ENCODE data around the gene ECSCR.

GRCh38 chr5:139413963-139414362 lies 48.6 kb downstream of the ECSCR start:
- no peak for TF ChIP-seq POLR2A (IDR thresholded peaks at IDR 0.05)
- TF ChIP-seq CTCF (IDR thresholded peaks at IDR 0.05) = no peak
